ENCODE results near the gene ZNF518B.
A peak's percentile ranks its signal among the peaks of the same experiment; 100 is the strongest.
"Not testable (repeated sequence)": the region's sequence is repeated elsewhere in the genome, so short reads cannot be mapped to it uniquely, and the experiment has no call there.

Gene ZNF518B

GRCh38 chr4:10458177-10458576, 951 bp upstream of the ZNF518B start:
- DNase-seq (ENCODE audit: low read depth in 3 of 3), result no peak

GRCh38 chr4:10456595-10457254, 501 bp downstream of the ZNF518B start:
- DNase-seq (ENCODE audit: low read depth in 3 of 3), result peak; percentile 13 to 37 (median 34)

- no peak for DNase-seq (ENCODE audit: low read depth in 3 of 3)
These were observed 999 bp downstream of the ZNF518B start for GRCh38 chr4:10456260-10456594.

GRCh38 chr4:10455133-10455532, 2.1 kb downstream of the ZNF518B start:
- DNase-seq (ENCODE audit: low read depth in 3 of 3), result no peak

GRCh38 chr4:10454726-10455125, 2.5 kb downstream of the ZNF518B start:
- no peak for DNase-seq (ENCODE audit: low read depth in 3 of 3)

GRCh38 chr4:10454121-10454520, 3.1 kb downstream of the ZNF518B start:
- no peak for DNase-seq (ENCODE audit: low read depth in 3 of 3)

- DNase-seq (ENCODE audit: low read depth in 3 of 3), result no peak
These were observed 8.2 kb downstream of the ZNF518B start for GRCh38 chr4:10448991-10449390.

- no peak for DNase-seq (ENCODE audit: low read depth in 3 of 3)
These were observed 14.2 kb downstream of the ZNF518B start for GRCh38 chr4:10442976-10443375.

- no peak for DNase-seq (ENCODE audit: low read depth in 3 of 3)
These were observed 15.7 kb downstream of the ZNF518B start for GRCh38 chr4:10441512-10441911.

- no peak for DNase-seq (ENCODE audit: low read depth in 3 of 3)
These were observed 18.3 kb downstream of the ZNF518B start for GRCh38 chr4:10438924-10439323.

- DNase-seq (ENCODE audit: low read depth in 3 of 3), result no peak
These were observed 19.5 kb downstream of the ZNF518B start for GRCh38 chr4:10437735-10438134.

GRCh38 chr4:10427680-10428079, 29.5 kb downstream of the ZNF518B start:
- DNase-seq (ENCODE audit: low read depth in 3 of 3), result not testable (repeated sequence)

- DNase-seq (ENCODE audit: low read depth in 3 of 3), result no peak
These were observed 35.7 kb downstream of the ZNF518B start for GRCh38 chr4:10421344-10422055.

GRCh38 chr4:10417740-10418139, 39.5 kb downstream of the ZNF518B start:
- DNase-seq (ENCODE audit: low read depth in 3 of 3), result no peak

- no peak for DNase-seq (ENCODE audit: low read depth in 3 of 3)
These were observed 40.8 kb downstream of the ZNF518B start for GRCh38 chr4:10416441-10416840.

GRCh38 chr4:10413177-10413576, 44.0 kb downstream of the ZNF518B start:
- no peak for DNase-seq (ENCODE audit: low read depth in 3 of 3)

- no peak for DNase-seq (ENCODE audit: low read depth in 3 of 3)
These were observed 51.6 kb downstream of the ZNF518B start for GRCh38 chr4:10405672-10406071.

GRCh38 chr4:10403633-10404445, 53.4 kb downstream of the ZNF518B start:
- no peak for DNase-seq (ENCODE audit: low read depth in 3 of 3)

GRCh38 chr4:10395971-10396580, 61.1 kb downstream of the ZNF518B start:
- no peak for DNase-seq (ENCODE audit: low read depth in 3 of 3)

All from stimulated activated CD4-positive, alpha-beta T cell treated with anti-CD3 and anti-CD28 coated beads, TNF-alpha, amount 100 ng/mL, for 4 hours (primary cell).